ENCODE measurements around the gene GALNT13.

GALNT13 gene

GRCh38 chr2:154495455-154495868 is 623.7 kb downstream of the GALNT13 start:
- no peak for DNase-seq

- no peak for DNase-seq
Measured at GRCh38 chr2:154497019-154497418, 625.3 kb downstream of the GALNT13 start.

Measured in stimulated activated naive CD4-positive, alpha-beta T cell treated with Interleukin-2 at 50 U/mL for 16 hours (primary cell).